Stimulated activated CD8-positive, alpha-beta memory T cell treated with anti-CD3 and anti-CD28 coated beads, Interleukin-15, amount 100 ng/mL, for 48 hours (primary cell): ENCODE results near the gene OSM.
A peak's percentile ranks its signal among the peaks of the same experiment; 100 is the strongest.
"Not testable (repeated sequence)": the region's sequence is repeated elsewhere in the genome, so short reads cannot be mapped to it uniquely, and the experiment has no call there.

Experiments used
- DNase-seq, 2 donors: peaks; one replicate each; pipeline ENCODE4 v3.0.0-alpha.2; 2020; ENCODE audit warnings: low read depth in 2 of 2

Gene OSM

GRCh38 chr22:30226192-30226832 lies 40.3 kb downstream of the OSM start:
- no peak for DNase-seq

- no peak for DNase-seq
Observed at GRCh38 chr22:30225220-30225927, 41.3 kb downstream of the OSM start.

- DNase-seq = no peak
Observed at GRCh38 chr22:30224161-30224857, 42.3 kb downstream of the OSM start.

GRCh38 chr22:30223303-30223702 lies 43.3 kb downstream of the OSM start:
- no peak for DNase-seq

- DNase-seq = no peak
Observed at GRCh38 chr22:30222321-30222720, 44.3 kb downstream of the OSM start.

- peak; percentile 49 to 57 for DNase-seq
Observed at GRCh38 chr22:30221121-30221992, 45.3 kb downstream of the OSM start.

GRCh38 chr22:30220338-30221012 lies 46.2 kb downstream of the OSM start:
- DNase-seq = no peak

GRCh38 chr22:30219668-30220278 lies 46.9 kb downstream of the OSM start:
- no peak for DNase-seq

GRCh38 chr22:30219049-30219654 lies 47.5 kb downstream of the OSM start:
- DNase-seq = no peak

- no peak for DNase-seq
Observed at GRCh38 chr22:30217698-30218560, 48.7 kb downstream of the OSM start.

- no peak for DNase-seq
Observed at GRCh38 chr22:30216710-30217109, 49.9 kb downstream of the OSM start.

- not testable (repeated sequence) for DNase-seq
Observed at GRCh38 chr22:30216272-30216671, 50.4 kb downstream of the OSM start.

GRCh38 chr22:30214703-30215407 lies 51.8 kb downstream of the OSM start:
- no peak for DNase-seq

- no peak for DNase-seq
Observed at GRCh38 chr22:30212996-30213441, 53.6 kb downstream of the OSM start.
